GM23338 (cell line): ENCODE measurements around the gene RECQL5. TPM values are rescaled to one million over a fixed set of nuclear protein-coding genes. Genes with fewer than 3 reads are reported as not detected.

Source experiments
- ATAC-seq: fragments of 200-7000 bp; cut with Tn5 transposase; 3 replicates; pipeline ENCODE4 v1.9.1; 2020
- DNase-seq: peaks from one replicate; pipeline ENCODE4 v3.0.0-alpha.2; 2015; ENCODE audit warnings: low spot score
- H2AFZ ChIP-seq: fragments of 200-600 bp; sonication (generic); 2 replicates; pipeline ENCODE4 v1.8.0; 2016; ENCODE audit warnings: antibody characterized with exemption, mild to moderate bottlenecking, moderate library complexity
- H3F3A ChIP-seq: fragments of 200-600 bp; sonication (generic); replicated peaks from 2 replicates; pipeline ENCODE4 v1.8.0; 2017; ENCODE audit warnings: antibody characterized with exemption, mixed run types, low read depth
- H3K27ac ChIP-seq: fragments of 200-600 bp; sonication (generic); 2 replicates; pipeline ENCODE4 v1.6.1; 2016; ENCODE audit warnings: low read depth
- H3K27me3 ChIP-seq: fragments of 200-600 bp; sonication (generic); 2 replicates; pipeline ENCODE4 v1.8.0; 2016; ENCODE audit warnings: mild to moderate bottlenecking, mixed run types, moderate library complexity; ENCODE audit not compliant: insufficient read depth
- H3K36me3 ChIP-seq: fragments of 200-600 bp; sonication (generic); 2 replicates; pipeline ENCODE4 v1.8.0; 2016; ENCODE audit warnings: mild to moderate bottlenecking; ENCODE audit not compliant: insufficient read depth
- H3K4me1 ChIP-seq: fragments of 200-600 bp; sonication (generic); 2 replicates; pipeline ENCODE4 v1.8.0; 2016; ENCODE audit warnings: mild to moderate bottlenecking, moderate library complexity; ENCODE audit not compliant: insufficient read depth
- H3K4me2 ChIP-seq: fragments of 200-600 bp; sonication (generic); 2 replicates; pipeline ENCODE4 v1.7.1; 2017; ENCODE audit warnings: mixed run types
- H3K4me3 ChIP-seq: fragments of 200-600 bp; sonication (generic); 2 replicates; pipeline ENCODE4 v1.6.1; 2016; ENCODE audit warnings: mixed run types
- H3K79me2 ChIP-seq: fragments of 200-600 bp; sonication (generic); replicated peaks from 2 replicates; pipeline ENCODE4 v1.8.0; 2017; ENCODE audit warnings: mild to moderate bottlenecking; ENCODE audit not compliant: insufficient read depth
- H3K9me2 ChIP-seq: fragments of 200-600 bp; sonication (generic); 2 replicates; pipeline ENCODE4 v1.8.0; 2017; ENCODE audit not compliant: insufficient read depth
- H4K20me1 ChIP-seq: fragments of 200-600 bp; sonication (generic); replicated peaks from 2 replicates; pipeline ENCODE4 v1.8.0; 2017; ENCODE audit warnings: mild to moderate bottlenecking; ENCODE audit not compliant: insufficient read depth
- H3K27ac Mint-ChIP-seq: 2 replicates; pipeline ENCODE4 v1.8.0; 2020; ENCODE audit warnings: inconsistent platforms, mild to moderate bottlenecking, moderate library complexity, mixed read lengths
- H3K27me3 Mint-ChIP-seq: 3 replicates; pipeline ENCODE4 v1.8.0; 2022; ENCODE audit warnings: low read depth, mild to moderate bottlenecking, moderate library complexity, mixed read lengths, inconsistent platforms; ENCODE audit not compliant: insufficient read depth, poor library complexity
- H3K36me3 Mint-ChIP-seq: 3 replicates; pipeline ENCODE4 v1.8.0; 2021; ENCODE audit warnings: low read depth, mild to moderate bottlenecking, inconsistent platforms, moderate library complexity, mixed read lengths
- H3K4me1 Mint-ChIP-seq: 3 replicates; pipeline ENCODE4 v1.8.0; 2020; ENCODE audit warnings: mild to moderate bottlenecking, inconsistent platforms, mixed read lengths
- H3K4me3 Mint-ChIP-seq: 3 replicates; pipeline ENCODE4 v1.8.0; 2021; ENCODE audit warnings: moderate library complexity, mild to moderate bottlenecking, inconsistent platforms, mixed read lengths
- H3K9me3 Mint-ChIP-seq: 3 replicates; pipeline ENCODE4 v1.8.0; 2020; ENCODE audit warnings: moderate library complexity, mild to moderate bottlenecking, inconsistent platforms, mixed read lengths
- CREB1 ChIP-seq: fragments of 250-450 bp; sonication (Bioruptor Pico); IDR thresholded peaks from 2 replicates; pipeline ENCODE4 v1.5.0; 2020; ENCODE audit warnings: low read depth, mild to moderate bottlenecking, moderate library complexity
- CTCF ChIP-seq, 2 experiments: fragments of 200-600 bp in 1 of 2; sonication (generic) in 1 of 2; conservative IDR thresholded peaks; 2 replicates each; pipeline versions ENCODE4 v1.5.1 to v1.6.1; 2016 to 2017; ENCODE audit warnings: antibody characterized with exemption in 2 of 2, low read depth in 2 of 2, mild to moderate bottlenecking in 2 of 2, moderate library complexity in 1 of 2
- ETS1 ChIP-seq: IDR thresholded peaks from 2 replicates; pipeline ENCODE4 v1.6.1; 2016; ENCODE audit warnings: antibody characterized with exemption
- EZH2 ChIP-seq: fragments of 200-600 bp; sonication (generic); IDR thresholded peaks from one replicate; pipeline ENCODE4 v1.8.0; 2017; ENCODE audit warnings: antibody characterized with exemption, mild to moderate bottlenecking, low read depth; ENCODE audit not compliant: unreplicated experiment
- EZH2phosphoT487 ChIP-seq: fragments of 200-600 bp; sonication (generic); IDR thresholded peaks from one replicate; pipeline ENCODE4 v1.8.1; 2018; ENCODE audit warnings: antibody characterized with exemption; ENCODE audit not compliant: unreplicated experiment
- JUNB ChIP-seq: IDR thresholded peaks from one replicate; pipeline ENCODE4 v1.6.1; 2016; ENCODE audit warnings: antibody characterized with exemption; ENCODE audit not compliant: unreplicated experiment
- NANOG ChIP-seq: IDR thresholded peaks from 2 replicates; pipeline ENCODE4 v1.6.1; 2016; ENCODE audit warnings: antibody characterized with exemption, borderline replicate concordance
- POLR2AphosphoS5 ChIP-seq: IDR thresholded peaks from 2 replicates; pipeline ENCODE4 v1.6.1; 2016; ENCODE audit warnings: antibody characterized with exemption, low read depth
- REST ChIP-seq: IDR thresholded peaks from one replicate; pipeline ENCODE4 v1.6.1; 2018; ENCODE audit warnings: antibody characterized with exemption; ENCODE audit not compliant: unreplicated experiment
- STAT1 ChIP-seq: IDR thresholded peaks from one replicate; pipeline ENCODE4 v1.6.1; 2016; ENCODE audit warnings: antibody characterized with exemption; ENCODE audit not compliant: unreplicated experiment
- ZNF114 ChIP-seq: fragments of 250-450 bp; sonication (Bioruptor Pico); IDR thresholded peaks from 2 replicates; pipeline ENCODE4 v1.5.0; 2020; ENCODE audit warnings: mild to moderate bottlenecking, moderate library complexity
- ZNF331 ChIP-seq: fragments of 250-450 bp; sonication (Bioruptor Pico); IDR thresholded peaks from 2 replicates; pipeline ENCODE4 v1.5.0; 2020; ENCODE audit warnings: low read depth, mild to moderate bottlenecking, moderate library complexity
- polyA plus RNA-seq: library from polyadenylated mRNA; unstranded; fragments of >200 nt; fragmentation: Nextera tagmentation; extraction: Ambion mirVana; gene quantifications from 2 replicates; pipeline ENCODE4 v1.2.1, GENCODE V29; 2016
- total RNA-seq: library from RNA; depleted of rRNA; stranded (reverse); fragments of >200 nt; shearing (Covaris generic); gene quantifications from 2 replicates; pipeline ENCODE4 v1.2.3, GENCODE V29; 2014
- TF ChIP-seq, protein P1 (sequence below): fragments of 250-450 bp; sonication (Bioruptor Pico); IDR thresholded peaks from 2 replicates; pipeline ENCODE4 v1.5.0; 2020; ENCODE audit warnings: mild to moderate bottlenecking, moderate library complexity

RECQL5 gene
- total and polyA plus RNA-seq, 2 experiments from 2014 or later, result 20.0 to 23.3 TPM

- Histone ChIP-seq H3K27me3 (no peaks in the 10 kb centered on the region), H3K9me2 (no peaks in the 10 kb centered on the region), H3F3A (no peaks in the 10 kb centered on the region), H2AFZ (no peak overlapping the region), H4K20me1 (peaks cover 6% of the 10 kb centered on the region; the same call in 1 of the 2 replicates), H3K36me3 (no peaks in the 10 kb centered on the region), H3K4me2 (no peak overlapping the region), H3K4me3 (no peak overlapping the region), H3K79me2 (peaks cover 92% of the 10 kb centered on the region), H3K27ac (no peak overlapping the region), H3K4me1 (no peaks in the 10 kb centered on the region)
- Mint-ChIP-seq H3K4me3 (no peak overlapping the region), H3K27me3 (peaks cover 2% of the 10 kb centered on the region), H3K27ac (peak overlapping the region; percentile 46), H3K4me1 (no peaks in the 10 kb centered on the region), H3K9me3 (no peaks in the 10 kb centered on the region), H3K36me3 (peaks cover 4% of the 10 kb centered on the region)
- ATAC-seq (no peak), DNase-seq (no peak)
- TF ChIP-seq REST (no peak), ZNF114 (no peak), ETS1 (no peak), CREB1 (CRISPR knock-in tag) (no peak), ZNF331 (CRISPR knock-in tag) (no peak), POLR2AphosphoS5 (no peak), EZH2 (no peak), CTCF (conservative IDR thresholded peaks at IDR 0.05; ENCODE audit: low read depth in 2 of 2) (no peak), NANOG (no peak), JUNB (no peak), STAT1 (no peak), EZH2phosphoT487 (no peak)
- TF ChIP-seq, protein P1, sequence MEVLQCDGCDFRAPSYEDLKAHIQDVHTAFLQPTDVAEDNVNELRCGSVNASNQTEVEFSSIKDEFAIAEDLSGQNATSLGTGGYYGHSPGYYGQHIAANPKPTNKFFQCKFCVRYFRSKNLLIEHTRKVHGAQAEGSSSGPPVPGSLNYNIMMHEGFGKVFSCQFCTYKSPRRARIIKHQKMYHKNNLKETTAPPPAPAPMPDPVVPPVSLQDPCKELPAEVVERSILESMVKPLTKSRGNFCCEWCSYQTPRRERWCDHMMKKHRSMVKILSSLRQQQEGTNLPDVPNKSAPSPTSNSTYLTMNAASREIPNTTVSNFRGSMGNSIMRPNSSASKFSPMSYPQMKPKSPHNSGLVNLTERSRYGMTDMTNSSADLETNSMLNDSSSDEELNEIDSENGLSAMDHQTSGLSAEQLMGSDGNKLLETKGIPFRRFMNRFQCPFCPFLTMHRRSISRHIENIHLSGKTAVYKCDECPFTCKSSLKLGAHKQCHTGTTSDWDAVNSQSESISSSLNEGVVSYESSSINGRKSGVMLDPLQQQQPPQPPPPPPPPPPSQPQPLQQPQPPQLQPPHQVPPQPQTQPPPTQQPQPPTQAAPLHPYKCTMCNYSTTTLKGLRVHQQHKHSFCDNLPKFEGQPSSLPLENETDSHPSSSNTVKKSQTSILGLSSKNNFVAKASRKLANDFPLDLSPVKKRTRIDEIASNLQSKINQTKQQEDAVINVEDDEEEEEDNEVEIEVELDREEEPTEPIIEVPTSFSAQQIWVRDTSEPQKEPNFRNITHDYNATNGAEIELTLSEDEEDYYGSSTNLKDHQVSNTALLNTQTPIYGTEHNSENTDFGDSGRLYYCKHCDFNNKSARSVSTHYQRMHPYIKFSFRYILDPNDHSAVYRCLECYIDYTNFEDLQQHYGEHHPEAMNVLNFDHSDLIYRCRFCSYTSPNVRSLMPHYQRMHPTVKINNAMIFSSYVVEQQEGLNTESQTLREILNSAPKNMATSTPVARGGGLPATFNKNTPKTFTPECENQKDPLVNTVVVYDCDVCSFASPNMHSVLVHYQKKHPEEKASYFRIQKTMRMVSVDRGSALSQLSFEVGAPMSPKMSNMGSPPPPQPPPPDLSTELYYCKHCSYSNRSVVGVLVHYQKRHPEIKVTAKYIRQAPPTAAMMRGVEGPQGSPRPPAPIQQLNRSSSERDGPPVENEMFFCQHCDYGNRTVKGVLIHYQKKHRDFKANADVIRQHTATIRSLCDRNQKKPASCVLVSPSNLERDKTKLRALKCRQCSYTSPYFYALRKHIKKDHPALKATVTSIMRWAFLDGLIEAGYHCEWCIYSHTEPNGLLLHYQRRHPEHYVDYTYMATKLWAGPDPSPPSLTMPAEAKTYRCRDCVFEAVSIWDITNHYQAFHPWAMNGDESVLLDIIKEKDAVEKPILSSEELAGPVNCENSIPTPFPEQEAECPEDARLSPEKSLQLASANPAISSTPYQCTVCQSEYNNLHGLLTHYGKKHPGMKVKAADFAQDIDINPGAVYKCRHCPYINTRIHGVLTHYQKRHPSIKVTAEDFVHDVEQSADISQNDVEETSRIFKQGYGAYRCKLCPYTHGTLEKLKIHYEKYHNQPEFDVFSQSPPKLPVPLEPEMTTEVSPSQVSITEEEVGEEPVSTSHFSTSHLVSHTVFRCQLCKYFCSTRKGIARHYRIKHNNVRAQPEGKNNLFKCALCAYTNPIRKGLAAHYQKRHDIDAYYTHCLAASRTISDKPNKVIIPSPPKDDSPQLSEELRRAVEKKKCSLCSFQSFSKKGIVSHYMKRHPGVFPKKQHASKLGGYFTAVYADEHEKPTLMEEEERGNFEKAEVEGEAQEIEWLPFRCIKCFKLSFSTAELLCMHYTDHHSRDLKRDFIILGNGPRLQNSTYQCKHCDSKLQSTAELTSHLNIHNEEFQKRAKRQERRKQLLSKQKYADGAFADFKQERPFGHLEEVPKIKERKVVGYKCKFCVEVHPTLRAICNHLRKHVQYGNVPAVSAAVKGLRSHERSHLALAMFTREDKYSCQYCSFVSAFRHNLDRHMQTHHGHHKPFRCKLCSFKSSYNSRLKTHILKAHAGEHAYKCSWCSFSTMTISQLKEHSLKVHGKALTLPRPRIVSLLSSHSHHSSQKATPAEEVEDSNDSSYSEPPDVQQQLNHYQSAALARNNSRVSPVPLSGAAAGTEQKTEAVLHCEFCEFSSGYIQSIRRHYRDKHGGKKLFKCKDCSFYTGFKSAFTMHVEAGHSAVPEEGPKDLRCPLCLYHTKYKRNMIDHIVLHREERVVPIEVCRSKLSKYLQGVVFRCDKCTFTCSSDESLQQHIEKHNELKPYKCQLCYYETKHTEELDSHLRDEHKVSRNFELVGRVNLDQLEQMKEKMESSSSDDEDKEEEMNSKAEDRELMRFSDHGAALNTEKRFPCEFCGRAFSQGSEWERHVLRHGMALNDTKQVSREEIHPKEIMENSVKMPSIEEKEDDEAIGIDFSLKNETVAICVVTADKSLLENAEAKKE (CRISPR knock-in tag), result no peak
Observed at GRCh38 chr17:75685499-75685898, 18.5 kb upstream of the RECQL5 start.
